H1 (cell line): ENCODE data around the gene DHRS4. TPM values are rescaled to one million over a fixed set of nuclear protein-coding genes. Genes with fewer than 3 reads are reported as not detected.
"Not testable (repeated sequence)": the region's sequence is repeated elsewhere in the genome, so short reads cannot be mapped to it uniquely, and the experiment has no call there.

ENCODE experiments used
- CTCF ChIA-PET: fragments of 300-600 bp; sonication (Branson Sonifier 250); formaldehyde crosslinking; loops from one replicate; lab custom pipeline; 2021; ENCODE audit not compliant: partially characterized antibody; lab: Charles Lee
- POLR2A ChIA-PET: fragments of 300-600 bp; sonication (Branson Sonifier 250); formaldehyde crosslinking; loops from one replicate; lab custom pipeline; 2021; ENCODE audit warnings: inconsistent platforms; ENCODE audit not compliant: partially characterized antibody; lab: Charles Lee
- DNase-seq, 2 experiments: peaks; one replicate each; pipeline versions ENCODE4 v3.0.0 to v3.0.0-alpha.2; 2010 to 2022; ENCODE audit warnings: low spot score in 2 of 2, low read depth in 1 of 2, mixed read lengths in 1 of 2
- FAIRE-seq: peaks from 2 replicates; lab custom pipeline; 2011; peaks lifted over from hg19 to GRCh38; lab: Jason Lieb, UNC
- H2AFZ ChIP-seq: 2 replicates; pipeline ENCODE4 v1.8.1; 2012; ENCODE audit warnings: low read length, inconsistent platforms
- H2AK5ac ChIP-seq: 2 replicates; pipeline ENCODE4 v1.6.1; 2013; ENCODE audit warnings: low read depth, low read length
- H2BK120ac ChIP-seq: replicated peaks from 2 replicates; pipeline ENCODE3; 2013; ENCODE audit warnings: low read depth, low read length, inconsistent platforms
- H2BK12ac ChIP-seq: 2 replicates; pipeline ENCODE4 v1.6.1; 2013; ENCODE audit warnings: low read depth, low read length
- H2BK15ac ChIP-seq: 2 replicates; pipeline ENCODE4 v1.6.1; 2013; ENCODE audit warnings: low read length
- H2BK20ac ChIP-seq: 2 replicates; pipeline ENCODE4 v1.6.1; 2013; ENCODE audit warnings: low read length
- H2BK5ac ChIP-seq: 2 replicates; pipeline ENCODE4 v1.6.1; 2013; ENCODE audit warnings: low read depth, low read length
- H3K14ac ChIP-seq: 2 replicates; pipeline ENCODE4 v1.6.1; 2013; ENCODE audit warnings: inconsistent platforms; ENCODE audit not compliant: insufficient read length
- H3K18ac ChIP-seq: 2 replicates; pipeline ENCODE4 v1.6.1; 2013; ENCODE audit warnings: low read length; ENCODE audit errors: extremely low read depth
- H3K23ac ChIP-seq: 2 replicates; pipeline ENCODE4 v1.6.1; 2013; ENCODE audit warnings: inconsistent platforms; ENCODE audit not compliant: insufficient read length
- H3K23me2 ChIP-seq: 2 replicates; pipeline ENCODE4 v1.6.1; 2013; ENCODE audit warnings: low read depth, low read length
- H3K27ac ChIP-seq: 2 replicates; pipeline ENCODE4 v1.6.1; 2011; ENCODE audit warnings: low read depth, low read length, inconsistent platforms
- H3K27me3 ChIP-seq, 4 experiments: replicated peaks in 1 of 4; 1 replicate in 1 of 4; 2 replicates in 3 of 4; pipeline versions ENCODE4 v1.6.1 to v1.8.1; 2011 to 2013; ENCODE audit warnings: low read length in 3 of 4, mild to moderate bottlenecking in 3 of 4, inconsistent platforms in 2 of 4, mixed read lengths in 2 of 4, moderate library complexity in 1 of 4; ENCODE audit not compliant: control insufficient read depth in 3 of 4, insufficient read depth in 3 of 4; ENCODE audit errors: extremely low read depth in 1 of 4
- H3K36me3 ChIP-seq, 4 experiments: 2 replicates each; pipeline versions ENCODE4 v1.6.1 to v1.8.1; 2011 to 2013; ENCODE audit warnings: mild to moderate bottlenecking in 4 of 4, low read length in 3 of 4, moderate library complexity in 2 of 4, control low read depth in 1 of 4, inconsistent platforms in 1 of 4; ENCODE audit not compliant: insufficient read depth in 4 of 4, control insufficient read depth in 2 of 4
- H3K4ac ChIP-seq: replicated peaks from 2 replicates; pipeline ENCODE3; 2013; ENCODE audit warnings: low read length, low read depth, mixed read lengths, inconsistent platforms; ENCODE audit not compliant: insufficient read length
- H3K4me1 ChIP-seq, 4 experiments: replicated peaks in 1 of 4; 1 replicate in 1 of 4; 2 replicates in 3 of 4; pipeline versions ENCODE4 v1.6.1 to v1.8.1; 2011 to 2013; ENCODE audit warnings: low read length in 3 of 4, inconsistent platforms in 2 of 4, mixed read lengths in 1 of 4; ENCODE audit not compliant: insufficient read depth in 4 of 4, control insufficient read depth in 3 of 4
- H3K4me2 ChIP-seq, 2 experiments: 2 replicates each; pipeline versions ENCODE4 v1.6.1 to v1.8.1; 2011 to 2013; ENCODE audit warnings: low read depth in 2 of 2, low read length in 2 of 2, control low read depth in 1 of 2, inconsistent platforms in 1 of 2, mild to moderate bottlenecking in 1 of 2; ENCODE audit not compliant: insufficient read depth in 1 of 2
- H3K4me3 ChIP-seq, 4 experiments: fragments of 200-600, 300-600 bp in 1 of 4; sonication (generic), shearing (Covaris generic), sonication (Bioruptor Twin) in 1 of 4; 2 replicates each; pipeline versions ENCODE4 v1.5.1 to v1.8.1; 2011 to 2016; ENCODE audit warnings: low read length in 4 of 4, low read depth in 3 of 4, control low read depth in 2 of 4, inconsistent platforms in 2 of 4, mild to moderate bottlenecking in 2 of 4, mixed read lengths in 1 of 4, moderate library complexity in 1 of 4; ENCODE audit not compliant: insufficient read depth in 2 of 4; ENCODE audit errors: extremely low read depth in 1 of 4
- H3K56ac ChIP-seq: replicated peaks from 2 replicates; pipeline ENCODE3; 2013; ENCODE audit warnings: low read depth, mild to moderate bottlenecking, mixed read lengths, low read length, inconsistent platforms; ENCODE audit not compliant: insufficient read length
- H3K79me1 ChIP-seq: 2 replicates; pipeline ENCODE4 v1.6.1; 2013; ENCODE audit warnings: low read depth, low read length, control low read depth
- H3K79me2 ChIP-seq, 2 experiments: 2 replicates each; pipeline versions ENCODE4 v1.6.1 to v1.8.1; 2012 to 2013; ENCODE audit warnings: low read length in 2 of 2, mild to moderate bottlenecking in 2 of 2, inconsistent platforms in 1 of 2; ENCODE audit not compliant: insufficient read depth in 2 of 2, control insufficient read depth in 1 of 2
- H3K9ac ChIP-seq, 4 experiments: replicated peaks in 1 of 4; 1 replicate in 1 of 4; 2 replicates in 3 of 4; pipeline versions ENCODE4 v1.6.1 to v1.8.1; 2011 to 2013; ENCODE audit warnings: low read depth in 3 of 4, low read length in 3 of 4, control low read depth in 2 of 4, mild to moderate bottlenecking in 2 of 4, moderate library complexity in 2 of 4, inconsistent platforms in 1 of 4; ENCODE audit errors: extremely low read depth in 1 of 4
- H3K9me3 ChIP-seq, 2 experiments: 2 replicates each; pipeline versions ENCODE4 v1.6.1 to v1.8.1; 2012 to 2013; ENCODE audit warnings: mild to moderate bottlenecking in 2 of 2, moderate library complexity in 2 of 2, control low read depth in 1 of 2, inconsistent platforms in 1 of 2, low read depth in 1 of 2, low read length in 1 of 2, mixed read lengths in 1 of 2; ENCODE audit not compliant: insufficient read depth in 2 of 2
- H4K20me1 ChIP-seq, 2 experiments: replicated peaks in 1 of 2; 2 replicates each; pipeline versions ENCODE3 to v1.8.1; 2011 to 2013; ENCODE audit warnings: inconsistent platforms in 2 of 2, low read length in 2 of 2, mild to moderate bottlenecking in 1 of 2; ENCODE audit not compliant: insufficient read depth in 2 of 2, control insufficient read depth in 1 of 2
- H4K5ac ChIP-seq: 2 replicates; pipeline ENCODE4 v1.6.1; 2013; ENCODE audit warnings: low read length, low read depth, mixed read lengths, inconsistent platforms; ENCODE audit not compliant: insufficient read length
- H4K8ac ChIP-seq: 2 replicates; pipeline ENCODE4 v1.8.0; 2013; ENCODE audit warnings: mild to moderate bottlenecking, moderate library complexity, low read length, inconsistent platforms; ENCODE audit not compliant: insufficient read depth; ENCODE audit errors: extremely low read depth
- H4K91ac ChIP-seq: replicated peaks from 2 replicates; pipeline ENCODE3; 2013; ENCODE audit warnings: low read length, mixed read lengths, inconsistent platforms; ENCODE audit not compliant: insufficient read length
- WGBS, 2 experiments: shearing (Covaris generic) in 1 of 2; methylation state at CpG; one replicate each; pipeline versions ENCODE4 v1.1.6 to v1.1.7; 2013 to 2015; ENCODE audit warnings: low lambda C conversion rate in 2 of 2, mixed read lengths in 2 of 2, inconsistent platforms in 1 of 2, low coverage in 1 of 2, missing lambda C conversion rate in 1 of 2; ENCODE audit not compliant: insufficient replicate concordance in 2 of 2, insufficient coverage in 1 of 2, insufficient read length in 1 of 2; ENCODE audit errors: extremely low coverage in 1 of 2, missing lambda C conversion rate in 1 of 2; 5-methylcytosine and 5-hydroxymethylcytosine counted together
- polyA plus RNA-seq, 7 experiments: library from polyadenylated mRNA; depleted of rRNA in 3 of 7; stranded (reverse) in 5 of 7; unstranded in 2 of 7; fragments of >200 nt in 5 of 7; fragments of 200-250 nt in 2 of 7; gene quantifications; 1 replicate in 5 of 7; 2 replicates in 1 of 7; 4 replicates in 1 of 7; pipeline versions ENCODE4 v1.2.1 to v1.2.3, GENCODE V29; 2011 to 2013; ENCODE audit warnings: missing spikeins in 2 of 7, mixed read lengths in 2 of 7
- total RNA-seq: library from RNA; stranded (reverse); fragmentation: NEBNext Ultra II Directional; extraction: Animal tissue kit (Norgen Biotek cat#: 25700); gene quantifications from 2 replicates; pipeline ENCODE4 v1.2.1, GENCODE V29; 2021
- TF ChIP-seq, protein P1 (sequence below): IDR thresholded peaks from 2 replicates; pipeline ENCODE4 v1.6.1; 2012; ENCODE audit warnings: inconsistent platforms

DHRS4 gene
- total and polyA plus RNA-seq, 2 of the 8 experiments (the other 6 are each of a cell fraction or from before 2014, with no cell fraction given): 11.7 to 16.2 TPM

DNA sequence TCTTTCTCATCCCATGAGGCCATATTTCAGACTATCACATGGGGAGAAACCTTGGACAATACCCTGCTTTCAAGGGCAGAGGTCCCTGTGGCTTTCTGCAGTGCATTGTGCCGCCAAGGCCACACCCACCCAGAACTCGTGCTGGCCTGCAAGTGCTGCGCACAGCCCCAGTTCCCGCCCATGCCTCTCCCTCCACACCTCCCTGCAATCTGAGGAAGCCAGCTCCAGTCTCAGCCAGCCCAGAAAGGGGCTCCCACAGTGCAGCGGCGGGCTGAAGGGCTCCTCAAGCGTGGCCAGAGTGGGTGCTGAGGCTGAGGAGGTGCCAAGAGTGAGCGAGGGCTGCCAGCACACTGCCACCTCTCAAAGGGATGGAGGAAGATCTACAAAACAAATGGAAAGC, 19.6 kb downstream of the DHRS4 start:
- DNase-seq, H3K4ac ChIP-seq, H4K5ac ChIP-seq, H3K56ac ChIP-seq, H4K20me1 ChIP-seq, FAIRE-seq, H3K9me3 ChIP-seq, H4K91ac ChIP-seq, H4K8ac ChIP-seq, H3K4me2 ChIP-seq, H2BK20ac ChIP-seq, H3K4me1 ChIP-seq, H2BK5ac ChIP-seq, H3K4me3 ChIP-seq, H2BK15ac ChIP-seq, H3K79me2 ChIP-seq, H3K27ac ChIP-seq, H3K36me3 ChIP-seq, H3K23ac ChIP-seq, H2BK12ac ChIP-seq, H3K9ac ChIP-seq, CTCF ChIA-PET, H3K23me2 ChIP-seq, H3K18ac ChIP-seq, H3K79me1 ChIP-seq, H2AFZ ChIP-seq, H3K14ac ChIP-seq, H3K27me3 ChIP-seq, H2AK5ac ChIP-seq, H2BK120ac ChIP-seq, POLR2A ChIA-PET: not testable (repeated sequence)
- TF ChIP-seq, protein P1, sequence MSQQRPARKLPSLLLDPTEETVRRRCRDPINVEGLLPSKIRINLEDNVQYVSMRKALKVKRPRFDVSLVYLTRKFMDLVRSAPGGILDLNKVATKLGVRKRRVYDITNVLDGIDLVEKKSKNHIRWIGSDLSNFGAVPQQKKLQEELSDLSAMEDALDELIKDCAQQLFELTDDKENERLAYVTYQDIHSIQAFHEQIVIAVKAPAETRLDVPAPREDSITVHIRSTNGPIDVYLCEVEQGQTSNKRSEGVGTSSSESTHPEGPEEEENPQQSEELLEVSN: peak; percentile 31; the same call in 1 of the 2 replicates
- WGBS, 2 experiments: 82% methylated on average over 8 of the region's 8 CpGs; no CpG with 5 or more reads in 1 of the 2 experiments

DNA sequence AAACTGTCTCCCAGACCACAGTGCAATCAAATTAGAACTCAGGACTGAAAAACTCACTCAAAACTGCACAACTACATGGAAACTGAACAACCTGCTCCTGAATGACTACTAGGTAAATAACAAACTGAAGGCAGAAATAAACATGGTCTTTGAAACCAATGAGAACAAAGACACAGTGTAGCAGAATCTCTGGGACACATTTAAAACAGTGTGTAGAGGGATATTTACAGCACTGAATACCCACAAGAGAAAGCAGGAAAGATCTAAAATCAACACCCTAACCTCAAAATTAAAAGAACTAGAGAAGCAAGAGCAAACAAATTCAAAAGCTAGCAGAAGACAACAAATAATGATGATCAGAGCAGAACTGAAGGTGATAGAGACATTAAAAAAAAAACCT, 20.5 kb downstream of the DHRS4 start:
- H3K27me3 ChIP-seq, H3K4ac ChIP-seq, H3K4me1 ChIP-seq, H3K79me2 ChIP-seq, H2BK120ac ChIP-seq, FAIRE-seq, H4K20me1 ChIP-seq, H3K4me3 ChIP-seq, H2BK5ac ChIP-seq, H3K9me3 ChIP-seq, H4K8ac ChIP-seq, H3K79me1 ChIP-seq, H3K36me3 ChIP-seq, H4K5ac ChIP-seq, H3K27ac ChIP-seq, H2BK15ac ChIP-seq, H2AK5ac ChIP-seq, H3K18ac ChIP-seq, H3K56ac ChIP-seq, DNase-seq, H2AFZ ChIP-seq, POLR2A ChIA-PET, H4K91ac ChIP-seq, H2BK12ac ChIP-seq, H3K4me2 ChIP-seq, H3K23me2 ChIP-seq, H2BK20ac ChIP-seq, H3K23ac ChIP-seq, H3K9ac ChIP-seq, H3K14ac ChIP-seq: not testable (repeated sequence)
- CTCF ChIA-PET: interaction anchor here (1.0 kb wide), 1 partner anchor 60 kb away, joined by 6 read pairs; no protein-coding TSS in a partner anchor
